ENCODE measurements around the gene RDX.

GRCh38 chr11:110153474-110153873 is 142.9 kb downstream of the RDX start:
- TF ChIP-seq ATF3 (IDR thresholded peaks at IDR 0.05) (no peak), JUND (IDR thresholded peaks at IDR 0.05) (no peak), ZNF274 (IDR thresholded peaks at IDR 0.05; ENCODE audit: low read depth, low read length) (no peak), POLR2A (IDR thresholded peaks at IDR 0.05; ENCODE audit: borderline replicate concordance, extremely low read depth, insufficient read depth, insufficient read length) (no peak), SP1 (IDR thresholded peaks at IDR 0.05; ENCODE audit: low read depth) (no peak), CEBPB (IDR thresholded peaks at IDR 0.05; ENCODE audit: low read depth) (no peak), POLR2AphosphoS5 (IDR thresholded peaks at IDR 0.05; ENCODE audit: low read depth, low read length) (no peak), ELF1 (IDR thresholded peaks at IDR 0.05; ENCODE audit: borderline replicate concordance, low read depth) (no peak), YY1 (IDR thresholded peaks at IDR 0.05; ENCODE audit: extremely low read depth, insufficient replicate concordance, low read depth, low read length) (no peak), FOSL1 (IDR thresholded peaks at IDR 0.05; ENCODE audit: low read depth) (no peak), EZH2phosphoT487 (IDR thresholded peaks at IDR 0.05; ENCODE audit: borderline replicate concordance) (no peak)
- TF ChIP-seq, protein P1, sequence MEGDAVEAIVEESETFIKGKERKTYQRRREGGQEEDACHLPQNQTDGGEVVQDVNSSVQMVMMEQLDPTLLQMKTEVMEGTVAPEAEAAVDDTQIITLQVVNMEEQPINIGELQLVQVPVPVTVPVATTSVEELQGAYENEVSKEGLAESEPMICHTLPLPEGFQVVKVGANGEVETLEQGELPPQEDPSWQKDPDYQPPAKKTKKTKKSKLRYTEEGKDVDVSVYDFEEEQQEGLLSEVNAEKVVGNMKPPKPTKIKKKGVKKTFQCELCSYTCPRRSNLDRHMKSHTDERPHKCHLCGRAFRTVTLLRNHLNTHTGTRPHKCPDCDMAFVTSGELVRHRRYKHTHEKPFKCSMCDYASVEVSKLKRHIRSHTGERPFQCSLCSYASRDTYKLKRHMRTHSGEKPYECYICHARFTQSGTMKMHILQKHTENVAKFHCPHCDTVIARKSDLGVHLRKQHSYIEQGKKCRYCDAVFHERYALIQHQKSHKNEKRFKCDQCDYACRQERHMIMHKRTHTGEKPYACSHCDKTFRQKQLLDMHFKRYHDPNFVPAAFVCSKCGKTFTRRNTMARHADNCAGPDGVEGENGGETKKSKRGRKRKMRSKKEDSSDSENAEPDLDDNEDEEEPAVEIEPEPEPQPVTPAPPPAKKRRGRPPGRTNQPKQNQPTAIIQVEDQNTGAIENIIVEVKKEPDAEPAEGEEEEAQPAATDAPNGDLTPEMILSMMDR (IDR thresholded peaks at IDR 0.05 in 2 of 3, conservative IDR thresholded peaks at IDR 0.05 in 1 of 3; ENCODE audit: borderline replicate concordance in 1 of 3, insufficient read depth in 1 of 3, low read depth in 2 of 3, low read length in 2 of 3), result no peak
